Fibroblast of skin of left biceps (primary cell): ENCODE results near the gene FYCO1.

Source experiments
- DNase-seq, 2 experiments: peaks; one replicate each; pipeline ENCODE4 v3.0.0-alpha.2; 2013; ENCODE audit warnings: low read depth in 2 of 2

The FYCO1 gene

GRCh38 chr3:45943207-45943846 lies 52.3 kb downstream of the FYCO1 start, which contains the start of gene CXCR6:
Gene CXCR6, plus strand, starts transcription at chr3:45943464. Its CDS starts 3,018 bp downstream, at chr3:45946482.
- DNase-seq = no peak

- no peak for DNase-seq
These were observed 53.4 kb downstream of the FYCO1 start for GRCh38 chr3:45942051-45942825.

DNA sequence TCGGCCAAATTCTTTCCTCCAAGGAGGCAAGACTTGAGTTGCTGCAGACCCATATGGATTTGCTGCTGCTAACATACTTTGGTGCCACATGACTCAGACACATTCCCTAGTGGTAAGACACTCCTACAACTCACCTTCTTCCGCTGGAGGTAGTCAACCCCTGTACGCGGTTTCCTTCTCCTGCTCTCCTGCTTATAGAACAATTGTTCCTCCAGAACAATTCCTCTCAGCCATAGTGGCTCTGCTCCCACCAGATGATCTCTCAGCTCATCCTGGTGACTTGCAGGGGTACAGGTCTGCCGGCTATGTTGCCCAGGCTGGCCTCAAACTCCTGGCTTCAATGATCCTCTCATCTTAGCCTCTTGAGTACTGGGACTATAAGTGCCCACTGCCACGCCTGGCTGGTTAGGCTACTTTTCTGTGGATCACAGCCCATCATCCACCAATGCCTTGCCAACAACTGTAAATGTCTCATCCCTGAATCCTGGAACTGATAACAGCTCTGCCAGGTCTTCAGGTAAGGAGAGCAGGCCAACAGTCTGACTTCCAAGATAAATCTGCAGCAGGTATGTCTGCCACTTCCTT lies 54.8 kb downstream of the FYCO1 start:
- DNase-seq = no peak

DNA sequence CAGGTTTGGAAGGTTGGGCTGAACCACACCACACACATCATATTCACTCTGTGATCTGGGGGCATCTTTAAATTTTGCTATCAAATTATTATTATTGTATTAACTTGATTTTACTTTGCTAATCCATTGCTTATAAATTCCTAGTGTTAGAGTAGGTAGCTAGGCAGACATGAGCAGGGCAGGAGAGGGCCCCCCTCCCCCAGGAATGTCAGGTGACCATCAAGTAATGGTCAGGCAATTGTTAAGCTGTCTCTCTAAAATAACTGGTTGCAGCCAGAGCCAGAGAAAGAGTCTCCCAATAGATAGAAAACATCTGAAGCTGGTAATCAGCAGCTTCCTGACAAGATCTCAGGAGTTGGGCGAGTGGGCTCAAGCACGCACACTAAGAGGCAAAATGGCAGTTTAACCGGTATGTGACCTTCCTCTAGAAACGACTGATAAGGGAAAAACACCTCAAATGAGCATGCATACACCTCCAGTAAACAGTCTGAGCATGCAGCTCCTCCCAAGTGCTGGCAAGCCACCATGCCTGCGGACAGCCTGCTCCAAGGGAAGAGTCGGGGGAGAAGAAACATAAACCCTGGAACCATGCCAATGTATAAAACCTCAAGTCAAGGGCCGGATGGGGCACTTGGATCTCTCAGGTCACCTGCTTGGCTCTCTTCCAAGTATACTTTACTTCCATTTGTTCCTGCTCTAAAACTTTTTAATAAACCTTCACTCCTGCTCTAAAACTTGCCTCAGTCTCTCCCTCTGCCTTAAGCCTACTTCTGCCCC lies 55.4 kb downstream of the FYCO1 start:
- no peak for DNase-seq

- no peak for DNase-seq
These were observed 56.3 kb downstream of the FYCO1 start for GRCh38 chr3:45939341-45939771.

DNA sequence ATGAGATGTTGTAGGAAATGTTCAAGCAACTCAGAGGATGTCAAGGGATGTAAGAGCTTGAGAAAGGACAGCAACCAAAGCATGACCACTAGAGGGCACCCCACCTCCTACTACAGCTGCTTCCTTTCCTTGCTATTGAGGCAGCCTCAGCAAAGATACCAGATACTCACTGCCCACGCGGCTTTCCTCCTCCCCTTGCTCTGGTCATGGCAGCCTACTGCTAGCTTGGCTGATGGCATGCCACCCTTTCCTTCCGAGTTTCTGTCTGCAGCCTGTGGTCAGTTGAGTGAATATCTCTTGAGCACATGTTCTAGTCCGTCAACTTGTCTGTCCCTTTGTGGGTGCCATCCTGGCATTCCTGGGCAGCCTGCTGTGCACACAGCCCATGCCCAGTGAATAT lies 56.8 kb downstream of the FYCO1 start:
- DNase-seq = peak; percentile 54 to 56

DNA sequence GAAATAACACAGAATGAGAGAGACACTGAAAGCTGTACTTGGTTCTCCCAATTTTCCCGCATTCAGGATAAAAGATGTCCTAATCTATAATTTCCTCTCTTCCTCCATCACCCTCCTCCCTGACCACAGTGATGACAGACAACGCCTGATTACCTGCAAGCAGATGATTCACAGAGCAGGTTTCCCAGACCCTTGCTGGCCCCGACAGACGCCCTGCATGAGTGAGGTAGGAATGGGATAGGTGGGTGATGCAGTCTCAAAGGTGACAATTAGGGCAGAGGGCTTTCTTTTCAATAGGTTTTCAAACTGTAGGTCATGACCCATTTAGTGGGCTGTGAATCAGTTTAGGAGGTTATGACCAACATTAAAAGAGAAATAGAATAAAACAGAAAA lies 57.6 kb downstream of the FYCO1 start:
- no peak for DNase-seq

DNA sequence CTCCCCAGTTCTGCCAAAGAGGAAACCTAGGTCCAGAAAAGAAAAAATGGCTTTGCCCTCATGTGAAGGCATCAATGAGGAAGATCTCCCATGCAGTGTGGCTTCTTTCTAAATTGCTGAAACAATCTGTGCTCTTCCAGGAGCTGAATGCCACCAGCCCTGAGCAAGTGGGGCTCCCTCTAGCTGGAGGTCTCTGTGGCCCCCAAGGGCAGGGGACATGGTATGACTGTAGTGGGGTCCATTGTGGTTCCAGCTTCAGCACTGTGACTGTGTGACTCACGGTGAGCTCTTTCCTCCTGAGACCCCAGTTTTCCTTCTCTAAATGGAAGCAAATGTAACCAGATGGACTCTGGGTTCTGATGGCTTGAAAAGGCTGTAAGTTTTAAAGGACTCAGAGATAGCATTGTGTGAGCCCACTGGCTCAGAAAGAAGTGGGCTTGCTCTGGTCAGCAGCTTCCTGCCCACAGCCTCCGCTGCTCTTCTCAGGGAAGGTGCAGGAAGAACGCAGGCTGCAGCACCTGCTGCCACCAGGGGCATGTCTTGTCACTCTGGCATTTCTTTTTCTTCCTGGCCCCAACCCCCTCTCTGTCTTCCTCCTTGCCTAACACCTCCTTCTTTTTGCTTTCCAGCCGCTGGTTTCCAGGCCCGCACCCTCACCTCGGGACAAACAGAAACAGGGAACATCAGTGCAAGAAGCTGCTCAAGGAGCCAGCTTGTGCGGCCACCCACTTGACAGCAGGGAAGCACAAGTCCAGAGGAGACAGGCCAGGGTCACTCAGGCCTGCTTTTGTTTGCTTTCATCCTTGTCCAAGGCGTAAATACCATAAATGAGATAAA lies 58.2 kb downstream of the FYCO1 start:
- no peak for DNase-seq

- no peak for DNase-seq
These were observed 59.4 kb downstream of the FYCO1 start for GRCh38 chr3:45936261-45936660.

DNA sequence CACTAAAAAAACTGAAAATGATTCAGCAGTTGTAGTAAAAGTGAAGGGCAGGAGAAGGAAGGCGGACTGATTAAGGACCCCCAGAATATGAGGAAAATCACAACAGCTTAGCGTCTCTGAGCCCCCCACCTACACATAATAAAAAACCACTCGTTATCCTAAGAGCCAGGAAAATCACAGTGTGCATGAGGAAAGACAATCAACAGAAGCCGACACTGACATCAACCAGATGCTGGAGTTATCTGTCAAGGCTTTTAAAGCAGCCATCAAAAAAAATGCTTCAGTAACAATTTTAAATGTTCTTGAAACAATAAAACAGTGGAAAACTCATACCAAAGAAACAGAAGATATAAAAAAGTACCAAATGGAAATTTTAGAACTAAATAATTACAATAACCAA lies 62.0 kb downstream of the FYCO1 start:
- DNase-seq = no peak

GRCh38 chr3:45932112-45932511 lies 63.5 kb downstream of the FYCO1 start:
- no peak for DNase-seq

DNA sequence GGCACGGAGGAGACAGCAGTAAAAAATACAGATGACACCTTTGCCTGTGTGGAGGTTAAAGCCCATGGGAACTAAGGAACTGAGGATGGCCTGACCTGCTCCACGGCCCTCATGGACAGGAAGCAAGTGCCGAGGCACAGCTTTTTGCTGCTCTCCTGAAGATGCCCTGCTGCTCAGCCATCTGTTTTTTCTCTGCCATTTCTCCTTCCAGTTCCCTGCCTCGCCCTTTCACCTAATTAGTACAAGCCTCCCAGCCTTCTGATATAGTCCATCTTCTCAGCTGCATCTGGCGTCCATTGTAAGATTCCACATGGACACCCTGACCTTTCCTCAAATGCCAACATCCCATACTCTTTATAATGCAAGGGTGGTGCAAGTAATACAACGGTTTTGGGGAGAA lies 64.1 kb downstream of the FYCO1 start:
- no peak for DNase-seq

DNA sequence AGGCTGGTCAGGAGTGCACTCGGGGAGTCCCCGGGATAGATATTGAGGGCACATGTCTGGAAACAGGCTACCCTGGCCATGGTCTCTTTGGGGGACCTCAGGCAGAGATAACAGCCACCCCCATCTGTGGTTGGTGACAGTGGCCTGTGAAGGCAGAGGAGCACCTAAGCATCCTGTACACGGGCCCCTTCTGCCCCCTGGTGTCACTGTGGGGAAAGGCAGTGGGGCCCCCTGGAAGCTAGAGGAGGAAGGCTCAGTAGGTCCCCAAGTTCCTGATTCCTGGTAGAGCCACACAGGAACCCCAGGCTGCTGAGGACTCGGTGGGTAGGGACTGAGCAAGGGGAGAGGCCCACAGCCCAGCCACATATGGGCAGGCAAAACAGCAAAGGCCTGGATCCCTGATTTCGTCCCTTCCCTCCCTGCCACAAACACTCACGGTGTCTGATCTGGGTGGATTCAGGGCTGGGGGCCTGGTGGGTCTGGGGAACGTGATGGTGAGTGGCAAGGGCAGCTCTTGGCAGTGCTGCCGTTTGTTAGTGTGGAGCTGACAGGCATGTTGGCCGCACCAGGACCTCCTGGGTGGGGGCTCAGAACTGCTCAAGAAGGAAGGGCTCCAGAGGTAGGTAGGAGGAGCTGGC lies 66.5 kb downstream of the FYCO1 start:
- no peak for DNase-seq

DNA sequence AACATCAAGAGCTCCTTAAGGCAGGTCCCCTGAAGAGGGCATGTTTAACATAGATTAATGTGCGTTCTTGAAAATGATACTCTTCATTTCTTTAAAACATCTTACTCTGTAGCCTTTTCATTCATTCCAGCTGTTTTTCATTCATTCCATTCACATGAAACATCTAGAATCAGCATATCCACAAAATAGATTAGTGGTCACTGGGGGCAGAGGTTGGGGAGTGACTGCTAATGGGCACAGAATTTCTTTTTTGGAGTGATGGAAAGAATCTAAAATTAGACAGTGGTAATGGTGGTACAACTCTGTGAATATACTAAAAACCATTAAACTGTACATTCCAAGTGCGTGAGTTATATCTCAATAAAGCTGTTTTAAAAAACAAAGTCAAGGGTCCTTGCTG lies 67.7 kb downstream of the FYCO1 start:
- no peak for DNase-seq

DNA sequence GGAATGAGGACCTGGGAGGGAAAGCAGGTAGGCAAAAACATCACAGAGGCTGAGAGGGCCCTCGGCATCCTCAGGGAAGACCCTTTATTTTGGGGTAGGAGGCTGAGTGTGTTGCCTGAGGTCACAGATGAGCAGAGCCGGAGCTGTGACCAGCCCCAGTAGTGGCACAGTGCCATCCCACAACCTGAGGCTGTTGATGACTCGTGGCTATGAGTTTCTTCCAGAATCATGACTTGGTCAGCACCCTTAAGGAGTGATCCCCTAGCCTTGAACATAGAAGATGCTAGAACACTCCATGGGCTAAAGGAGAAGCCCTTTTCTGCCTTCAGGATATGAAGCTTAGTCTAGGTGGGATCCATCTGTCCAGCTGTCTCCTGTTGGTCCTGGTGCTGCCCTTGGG lies 71.9 kb downstream of the FYCO1 start:
- DNase-seq = no peak

DNA sequence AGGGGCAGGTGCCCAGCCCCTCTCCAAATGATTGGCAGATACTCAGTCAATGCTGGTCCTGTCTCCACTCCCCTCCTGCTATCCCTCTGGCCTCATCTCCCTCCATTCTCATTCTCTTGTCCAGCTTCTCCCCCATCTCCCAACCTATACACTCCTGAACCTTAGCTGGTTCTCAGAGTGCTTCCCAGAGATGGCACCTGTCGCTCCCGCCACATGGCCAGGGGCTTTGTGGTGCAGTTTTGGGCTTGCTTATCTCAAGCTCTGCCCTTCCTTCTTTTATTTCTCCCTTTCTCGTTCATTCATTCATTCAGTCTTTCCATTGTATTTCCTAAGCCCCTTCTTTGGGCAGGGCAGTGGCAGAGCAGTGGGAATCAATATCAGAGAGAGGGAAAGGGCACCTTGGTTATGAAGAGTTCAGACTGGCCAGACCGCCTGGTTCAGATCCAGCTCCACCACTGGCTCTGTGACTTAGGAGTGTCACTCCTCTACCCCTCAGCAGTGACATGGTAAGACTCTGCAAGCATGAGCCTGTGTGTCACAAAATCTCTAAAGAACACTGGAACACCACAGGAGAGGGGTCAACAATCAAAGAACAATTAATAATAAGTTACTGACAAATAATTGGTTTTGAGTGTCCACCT lies 72.6 kb downstream of the FYCO1 start:
- DNase-seq = no peak

DNA sequence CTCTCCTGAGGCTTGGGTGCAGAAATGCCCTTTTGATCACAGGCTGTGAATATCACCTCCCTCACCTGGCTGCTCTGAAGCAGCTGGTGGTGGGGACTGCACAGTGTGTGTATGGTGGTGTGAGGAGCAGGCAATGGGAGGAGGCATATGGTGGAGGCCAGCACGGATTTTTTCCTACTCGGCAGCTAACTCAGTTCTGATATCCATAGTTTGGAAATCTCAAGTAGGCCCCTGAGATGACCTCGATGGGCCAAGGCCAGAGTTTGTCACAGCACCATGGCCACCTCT lies 73.6 kb downstream of the FYCO1 start:
- DNase-seq = no peak

DNA sequence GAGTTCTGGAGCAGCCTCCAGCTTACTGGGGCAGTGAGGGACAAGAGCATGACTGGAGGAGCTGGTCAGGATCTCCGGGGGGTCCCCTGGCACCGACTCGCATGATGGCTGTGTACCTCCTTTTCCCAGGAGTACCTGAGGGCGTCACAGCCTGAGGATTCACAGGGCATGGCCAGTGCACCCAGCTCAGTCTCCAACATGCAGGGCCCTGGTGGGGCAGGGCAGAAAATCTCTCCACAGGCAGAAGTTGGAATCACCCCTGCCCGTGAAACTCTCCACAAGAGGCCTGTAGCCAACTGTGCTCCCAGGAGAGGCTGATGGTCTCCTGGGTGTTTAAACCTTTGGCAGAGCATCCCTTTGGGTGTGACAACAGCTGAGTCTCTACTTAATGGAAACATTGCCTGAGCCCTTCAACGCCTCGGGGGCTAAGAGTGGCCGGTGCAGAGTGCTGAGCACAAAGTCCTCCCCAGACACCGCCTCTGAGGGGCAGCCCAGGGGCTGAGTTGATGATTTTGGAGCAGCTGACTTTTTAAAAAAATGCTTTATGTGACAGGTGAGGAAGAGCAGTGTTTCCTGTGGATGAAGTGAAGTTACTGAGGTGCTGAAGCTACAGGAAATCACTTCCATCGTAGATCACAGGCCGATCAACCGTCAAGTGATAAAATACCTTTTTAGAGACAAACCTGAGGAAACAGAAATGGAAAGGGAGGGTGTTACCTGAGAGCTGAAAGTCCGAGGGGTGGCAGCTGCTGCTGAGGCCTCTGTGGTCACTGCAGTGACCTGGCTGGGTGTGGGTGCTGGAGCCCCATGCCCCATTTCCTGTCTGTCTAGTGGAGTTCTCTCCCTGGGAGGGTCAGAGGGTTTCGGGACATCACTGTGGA lies 74.2 kb downstream of the FYCO1 start:
- no peak for DNase-seq

- DNase-seq = no peak
These were observed 78.3 kb downstream of the FYCO1 start for GRCh38 chr3:45917146-45917898.
